HEK293T (cell line): Measurements from ENCODE around the gene ZNF277.
"Not testable (repeated sequence)": the region's sequence is repeated elsewhere in the genome, so short reads cannot be mapped to it uniquely, and the experiment has no call there.

Source experiments
- CTCF ChIA-PET: fragments of 350-600 bp; formaldehyde crosslinking; extraction: SDS; loops from one replicate; lab custom pipeline; 2021; ENCODE audit warnings: antibody characterized with exemption, inconsistent platforms; lab: Yijun Ruan, JAX
- POLR2A ChIA-PET: fragments of 350-600 bp; formaldehyde crosslinking; extraction: SDS; loops from one replicate; lab custom pipeline; 2020; ENCODE audit warnings: antibody characterized with exemption, inconsistent platforms; lab: Yijun Ruan, JAX
- DNase-seq: peaks from one replicate; pipeline ENCODE4 v3.0.0; 2012; ENCODE audit warnings: mixed read lengths; ENCODE audit errors: extremely low spot score
- ARNT ChIP-seq: fragments of 450-650 bp; IDR thresholded peaks from 2 replicates; pipeline ENCODE4 v1.6.1; 2017; ENCODE audit warnings: mild to moderate bottlenecking
- BHLHE40 ChIP-seq: fragments of 450-650 bp; IDR thresholded peaks from 2 replicates; pipeline ENCODE4 v1.6.1; 2016; ENCODE audit warnings: mild to moderate bottlenecking, moderate library complexity, borderline replicate concordance
- CTBP1 ChIP-seq: fragments of 450-650 bp; IDR thresholded peaks from 2 replicates; pipeline ENCODE4 v1.6.1; 2016; ENCODE audit warnings: borderline replicate concordance
- ELF4 ChIP-seq: fragments of 450-650 bp; IDR thresholded peaks from 2 replicates; pipeline ENCODE4 v1.6.1; 2017; ENCODE audit warnings: antibody characterized with exemption
- FOXA1 ChIP-seq: fragments of 450-650 bp; IDR thresholded peaks from 2 replicates; pipeline ENCODE4 v1.6.1; 2016; ENCODE audit warnings: mild to moderate bottlenecking
- FOXK2 ChIP-seq: fragments of 450-650 bp; IDR thresholded peaks from 2 replicates; pipeline ENCODE4 v1.6.1; 2016; ENCODE audit warnings: mild to moderate bottlenecking
- FOXM1 ChIP-seq: fragments of 450-650 bp; IDR thresholded peaks from 2 replicates; pipeline ENCODE4 v1.6.1; 2017; ENCODE audit warnings: mild to moderate bottlenecking, borderline replicate concordance
- HDGF ChIP-seq: fragments of 450-650 bp; IDR thresholded peaks from 2 replicates; pipeline ENCODE4 v1.6.1; 2017; ENCODE audit warnings: antibody characterized with exemption, borderline replicate concordance
- L3MBTL2 ChIP-seq: fragments of 450-650 bp; conservative IDR thresholded peaks from 2 replicates; pipeline ENCODE4 v1.6.1; 2016; ENCODE audit warnings: mild to moderate bottlenecking
- LEF1 ChIP-seq: fragments of 450-650 bp; IDR thresholded peaks from 2 replicates; pipeline ENCODE4 v1.6.1; 2017; ENCODE audit warnings: mild to moderate bottlenecking, borderline replicate concordance
- NFRKB ChIP-seq: fragments of 450-650 bp; IDR thresholded peaks from 2 replicates; pipeline ENCODE4 v1.6.1; 2016; ENCODE audit warnings: mild to moderate bottlenecking, moderate library complexity
- SP1 ChIP-seq: fragments of 450-650 bp; IDR thresholded peaks from 2 replicates; pipeline ENCODE4 v1.6.1; 2017
- SUZ12 ChIP-seq: fragments of 450-650 bp; IDR thresholded peaks from 2 replicates; pipeline ENCODE4 v1.6.1; 2016; ENCODE audit warnings: mild to moderate bottlenecking
- TARDBP ChIP-seq: fragments of 450-650 bp; IDR thresholded peaks from 2 replicates; pipeline ENCODE4 v1.6.1; 2016
- ZNF384 ChIP-seq: fragments of 450-650 bp; IDR thresholded peaks from 2 replicates; pipeline ENCODE4 v1.6.1; 2016
- TF ChIP-seq, protein P1 (sequence below): fragments of 450-650 bp; IDR thresholded peaks from 2 replicates; pipeline ENCODE4 v1.6.1; 2016

The ZNF277 gene

GRCh38 chr7:112390167-112390566 is 183.7 kb downstream of the ZNF277 start:
- DNase-seq, result no peak
- TF ChIP-seq ZNF384, result no peak
- TF ChIP-seq SUZ12, result no peak
- TF ChIP-seq TARDBP, result no peak
- TF ChIP-seq SP1, result no peak
- TF ChIP-seq FOXA1, result no peak
- TF ChIP-seq BHLHE40, result no peak
- TF ChIP-seq FOXK2, result no peak
- no peak for TF ChIP-seq LEF1
- TF ChIP-seq FOXM1, result no peak
- TF ChIP-seq HDGF, result no peak
- TF ChIP-seq, protein P1, sequence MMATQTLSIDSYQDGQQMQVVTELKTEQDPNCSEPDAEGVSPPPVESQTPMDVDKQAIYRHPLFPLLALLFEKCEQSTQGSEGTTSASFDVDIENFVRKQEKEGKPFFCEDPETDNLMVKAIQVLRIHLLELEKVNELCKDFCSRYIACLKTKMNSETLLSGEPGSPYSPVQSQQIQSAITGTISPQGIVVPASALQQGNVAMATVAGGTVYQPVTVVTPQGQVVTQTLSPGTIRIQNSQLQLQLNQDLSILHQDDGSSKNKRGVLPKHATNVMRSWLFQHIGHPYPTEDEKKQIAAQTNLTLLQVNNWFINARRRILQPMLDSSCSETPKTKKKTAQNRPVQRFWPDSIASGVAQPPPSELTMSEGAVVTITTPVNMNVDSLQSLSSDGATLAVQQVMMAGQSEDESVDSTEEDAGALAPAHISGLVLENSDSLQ, result no peak
- no peak for TF ChIP-seq ELF4
- TF ChIP-seq NFRKB, result no peak
- no peak for TF ChIP-seq ARNT
- no peak for TF ChIP-seq L3MBTL2
- TF ChIP-seq CTBP1, result no peak
- POLR2A ChIA-PET, result no interaction called here
- CTCF ChIA-PET, result no interaction called here

DNA sequence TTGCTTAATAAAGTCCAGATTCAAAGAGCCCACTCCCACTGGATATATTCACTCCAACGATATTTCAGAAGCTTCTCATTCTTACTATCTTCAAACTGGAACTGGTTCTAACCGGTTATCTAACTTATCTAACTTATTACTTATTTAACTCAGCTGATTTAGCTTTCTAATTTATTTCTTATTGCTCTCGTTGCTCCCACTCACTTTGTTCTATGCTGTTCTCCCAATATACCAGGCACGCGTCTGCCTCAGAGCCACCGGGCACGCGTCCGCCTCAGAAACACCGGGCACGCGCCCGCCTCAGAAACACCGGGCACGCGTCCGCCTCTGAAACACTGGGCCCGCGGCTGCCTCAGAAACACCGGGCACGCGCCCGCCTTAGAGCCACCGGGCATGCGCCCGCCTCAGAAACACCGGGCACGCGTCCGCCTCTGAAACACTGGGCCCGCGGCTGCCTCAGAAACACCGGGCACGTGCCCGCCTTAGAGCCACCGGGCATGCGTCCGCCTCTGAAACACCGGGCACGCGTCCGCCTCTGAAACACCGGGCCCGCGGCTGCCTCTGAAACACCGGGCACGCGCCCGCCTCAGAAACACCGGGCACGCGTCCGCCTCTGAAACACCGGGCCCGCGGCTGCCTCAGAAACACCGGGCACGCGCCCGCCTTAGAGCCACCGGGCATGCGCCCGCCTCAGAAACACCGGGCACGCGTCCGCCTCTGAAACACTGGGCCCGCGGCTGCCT is 184.8 kb downstream of the ZNF277 start:
- CTCF ChIA-PET, result not testable (repeated sequence)
- peak; percentile 39 for DNase-seq
- POLR2A ChIA-PET, result interaction anchor here (0.7 kb wide), 1 partner anchor 59 kb away, joined by 3 read pairs; the partner anchor contains the start of gene IFRD1

DNA sequence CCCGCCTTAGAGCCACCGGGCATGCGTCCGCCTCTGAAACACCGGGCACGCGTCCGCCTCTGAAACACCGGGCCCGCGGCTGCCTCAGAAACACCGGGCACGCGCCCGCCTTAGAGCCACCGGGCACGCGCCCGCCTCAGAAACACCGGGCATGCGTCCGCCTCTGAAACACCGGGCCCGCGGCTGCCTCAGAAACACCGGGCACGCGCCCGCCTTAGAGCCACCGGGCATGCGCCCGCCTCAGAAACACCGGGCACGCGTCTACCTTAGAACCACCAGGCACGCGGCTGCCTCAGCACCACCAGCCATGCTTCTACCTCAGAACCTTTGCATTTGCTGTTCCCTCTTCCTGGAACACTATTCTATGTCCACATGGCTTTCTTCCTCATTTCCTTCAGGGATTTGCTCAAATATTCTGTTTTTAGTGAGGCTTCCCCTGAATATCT is 185.4 kb downstream of the ZNF277 start:
- peak; percentile 55 for DNase-seq
- POLR2A ChIA-PET, CTCF ChIA-PET: not testable (repeated sequence)
- TF ChIP-seq L3MBTL2, result peak; percentile 90
